GM18508 (cell line): ENCODE measurements around the gene ZNF571.

Experiments
- ATAC-seq: cut with Tn5 transposase; IDR thresholded peaks from one replicate; pipeline ENCODE4 v1.9.1; 2021; ENCODE audit warnings: moderate number of reproducible peaks; ENCODE audit not compliant: insufficient read depth, unreplicated experiment

Gene ZNF571

GRCh38 chr19:37594304-37594981 lies at the start of gene ZNF571, which contains the start of gene ZNF540:
TSS of gene ZNF571 (minus strand) at chr19:37594792. CDS start at chr19:37586676, 8,116 bp downstream.
TSS of gene ZNF540 (plus strand) at chr19:37594876. CDS start at chr19:37598448, 3,572 bp downstream.
- peak; percentile 95 for ATAC-seq

DNA sequence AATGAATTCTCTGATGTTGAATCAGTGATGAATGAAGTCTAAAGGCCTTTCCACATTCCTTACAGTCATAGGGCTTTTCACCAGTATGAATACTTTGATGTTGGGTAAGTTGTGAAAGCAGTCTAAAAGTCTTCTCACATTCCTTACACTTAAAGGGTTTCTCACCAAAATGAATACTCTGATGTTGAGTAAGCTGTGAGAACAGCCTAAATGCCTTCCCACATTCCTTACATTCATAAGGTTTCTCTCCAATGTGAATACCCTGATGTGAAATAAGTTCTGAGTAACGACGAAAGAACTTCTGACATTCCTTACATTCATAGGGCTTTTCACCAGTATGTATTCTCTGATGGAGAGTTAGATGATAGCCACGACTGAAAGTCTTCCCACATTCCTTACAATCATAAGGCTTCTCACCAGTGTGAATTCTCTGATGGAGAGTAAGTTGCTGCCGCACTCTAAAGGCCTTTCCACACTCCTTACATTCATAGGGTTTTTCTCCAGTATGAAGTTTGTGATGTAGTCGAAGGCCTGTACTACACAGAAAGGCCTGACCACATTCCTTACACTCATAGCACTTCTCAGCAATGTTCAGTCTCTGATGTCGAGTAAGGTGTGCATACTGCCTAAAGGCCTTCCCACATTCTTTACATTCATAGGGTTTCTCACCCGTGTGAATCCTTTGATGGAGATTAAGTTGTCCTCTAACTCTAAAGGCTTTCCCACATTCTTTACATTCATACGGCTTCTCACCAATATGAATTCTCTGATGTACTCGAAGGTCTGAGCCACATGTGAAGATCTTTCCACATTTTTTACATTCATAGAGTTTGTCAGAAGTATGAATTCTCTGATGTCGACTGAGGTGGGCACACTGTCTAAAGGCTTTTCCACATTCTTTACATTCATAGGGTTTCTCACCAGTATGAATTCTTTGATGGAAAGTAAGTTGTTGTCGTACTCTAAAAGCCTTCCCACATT lies 40.8 kb upstream of the ZNF571 start:
- ATAC-seq = no peak

DNA sequence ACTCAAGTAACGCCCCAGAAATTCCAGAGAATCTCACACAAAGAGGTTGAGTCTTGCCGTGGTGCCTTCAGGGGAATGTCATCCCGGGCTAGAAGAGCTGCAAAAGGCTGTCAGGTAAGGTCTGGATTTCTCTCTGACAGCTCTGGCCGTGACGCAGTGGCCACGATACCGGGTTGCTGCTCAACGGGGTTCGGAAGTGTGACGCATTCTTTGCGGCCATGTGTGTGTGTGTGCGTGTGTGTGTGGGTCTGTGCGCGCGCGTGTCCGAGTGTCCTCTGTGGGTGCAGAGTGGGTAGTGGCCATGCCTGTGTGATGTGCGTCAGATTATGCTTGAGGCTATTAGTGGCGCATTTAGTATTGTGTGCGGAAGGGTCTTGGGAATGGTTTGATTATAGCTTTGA lies 390 bp upstream of the ZNF571 start:
- ATAC-seq = peak; percentile 14

- no peak for ATAC-seq
Measured at GRCh38 chr19:37593996-37594303, 642 bp downstream of the ZNF571 start.

- ATAC-seq = no peak
Measured at GRCh38 chr19:37583340-37583739, 11.3 kb downstream of the ZNF571 start.

- ATAC-seq = no peak
Measured at GRCh38 chr19:37572203-37572602, 22.4 kb downstream of the ZNF571 start.

DNA sequence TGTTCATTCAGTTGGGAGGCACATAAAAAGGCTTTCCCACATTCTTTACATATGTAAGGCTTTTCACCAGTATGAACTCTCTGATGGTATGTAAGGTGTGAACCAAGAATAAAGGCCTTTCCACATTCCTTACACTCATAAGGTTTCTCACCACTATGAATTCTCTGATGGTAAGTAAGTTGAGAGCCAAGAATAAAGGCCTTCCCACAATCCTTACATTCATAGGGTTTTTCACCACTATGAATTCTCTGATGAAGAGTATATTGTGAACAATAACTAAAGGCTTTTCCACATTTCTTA lies 29.3 kb downstream of the ZNF571 start:
- no peak for ATAC-seq

GRCh38 chr19:37564624-37565369 lies 29.8 kb downstream of the ZNF571 start:
- ATAC-seq = no peak

DNA sequence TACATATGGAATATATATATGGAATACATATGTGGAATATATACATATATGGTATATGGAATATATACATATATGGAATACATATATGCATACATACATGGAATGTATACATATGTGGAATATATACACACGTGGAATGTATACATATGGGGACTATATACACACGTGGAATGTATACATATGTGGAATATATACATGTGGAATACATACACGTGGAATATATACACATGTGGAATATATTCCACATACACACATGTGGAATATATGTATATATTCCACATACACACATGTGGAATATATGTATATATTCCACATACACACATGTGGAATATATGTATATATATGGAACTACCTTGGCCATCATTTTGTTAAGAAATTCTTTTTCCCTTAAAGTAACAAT lies 31.1 kb downstream of the ZNF571 start:
- ATAC-seq = no peak

- ATAC-seq = no peak
Measured at GRCh38 chr19:37551129-37551993, 43.2 kb downstream of the ZNF571 start.

DNA sequence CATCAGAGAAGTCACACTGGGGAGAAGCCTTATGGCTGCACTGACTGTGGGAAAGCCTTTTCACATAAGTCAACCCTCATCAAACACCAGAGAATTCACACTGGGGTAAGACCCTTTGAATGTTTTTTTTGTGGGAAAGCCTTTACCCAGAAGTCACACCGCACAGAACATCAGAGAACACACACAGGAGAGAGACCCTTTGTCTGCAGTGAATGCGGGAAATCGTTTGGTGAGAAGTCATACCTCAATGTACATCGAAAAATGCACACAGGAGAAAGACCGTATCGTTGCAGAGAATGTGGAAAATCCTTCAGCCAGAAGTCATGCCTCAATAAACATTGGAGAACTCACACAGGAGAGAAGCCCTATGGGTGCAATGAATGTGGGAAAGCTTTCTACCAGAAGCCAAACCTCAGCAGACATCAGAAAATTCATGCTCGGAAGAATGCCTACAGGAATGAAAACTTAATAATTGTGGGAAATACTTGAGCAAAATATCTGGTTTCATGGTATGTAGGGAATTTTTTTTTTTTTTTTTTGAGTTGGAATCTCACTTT lies 57.1 kb downstream of the ZNF571 start:
- ATAC-seq = no peak

- no peak for ATAC-seq
Measured at GRCh38 chr19:37519890-37520289, 74.7 kb downstream of the ZNF571 start.
